GM18502 (cell line): Measurements from ENCODE around the gene DDX3X.
"Not testable (repeated sequence)": the region's sequence is repeated elsewhere in the genome, so short reads cannot be mapped to it uniquely, and the experiment has no call there.

Experiments
- ATAC-seq: cut with Tn5 transposase; IDR thresholded peaks from one replicate; pipeline ENCODE4 v1.9.1; 2021; ENCODE audit warnings: mild to moderate bottlenecking; ENCODE audit not compliant: unreplicated experiment, poor library complexity

Gene DDX3X

GRCh38 chrX:41333744-41334362, at the start of gene DDX3X:
Gene DDX3X, plus strand, starts transcription at chrX:41334162. Its CDS starts 91 bp downstream, at chrX:41334253.
- peak; percentile 59 for ATAC-seq

GRCh38 chrX:41285928-41286327, 48.0 kb upstream of the DDX3X start:
- not testable (repeated sequence) for ATAC-seq

GRCh38 chrX:41288641-41289040, 45.3 kb upstream of the DDX3X start:
- ATAC-seq, result no peak

GRCh38 chrX:41289095-41289494, 44.9 kb upstream of the DDX3X start:
- ATAC-seq, result no peak

- no peak for ATAC-seq
Measured at GRCh38 chrX:41291309-41291708, 42.7 kb upstream of the DDX3X start.

GRCh38 chrX:41293269-41293668, 40.7 kb upstream of the DDX3X start:
- no peak for ATAC-seq

GRCh38 chrX:41300758-41301437, 33.1 kb upstream of the DDX3X start:
- ATAC-seq, result no peak

GRCh38 chrX:41301438-41301824, 32.5 kb upstream of the DDX3X start:
- no peak for ATAC-seq

- ATAC-seq, result no peak
Measured at GRCh38 chrX:41302370-41302769, 31.6 kb upstream of the DDX3X start.

GRCh38 chrX:41303013-41303412, 30.9 kb upstream of the DDX3X start:
- no peak for ATAC-seq

- ATAC-seq, result no peak
Measured at GRCh38 chrX:41304178-41304577, 29.8 kb upstream of the DDX3X start.

- no peak for ATAC-seq
Measured at GRCh38 chrX:41308884-41309647, 24.9 kb upstream of the DDX3X start.

- ATAC-seq, result no peak
Measured at GRCh38 chrX:41312786-41313185, 21.2 kb upstream of the DDX3X start.

GRCh38 chrX:41313419-41313818, 20.5 kb upstream of the DDX3X start:
- no peak for ATAC-seq

GRCh38 chrX:41314204-41314603, 19.8 kb upstream of the DDX3X start:
- no peak for ATAC-seq

GRCh38 chrX:41314881-41315280, 19.1 kb upstream of the DDX3X start:
- ATAC-seq, result no peak

- not testable (repeated sequence) for ATAC-seq
Measured at GRCh38 chrX:41316266-41316665, 17.7 kb upstream of the DDX3X start.

- ATAC-seq, result no peak
Measured at GRCh38 chrX:41317477-41318208, 16.3 kb upstream of the DDX3X start.

GRCh38 chrX:41320393-41320792, 13.6 kb upstream of the DDX3X start:
- ATAC-seq, result no peak

- ATAC-seq, result no peak
Measured at GRCh38 chrX:41322821-41323603, 10.9 kb upstream of the DDX3X start.
